ENCODE data around the gene ATG101.
A peak's percentile ranks its signal among the peaks of the same experiment; 100 is the strongest.

ATG101 gene

GRCh38 chr12:52057638-52058576 is 11.9 kb upstream of the ATG101 start:
- no peak for DNase-seq (ENCODE audit: low spot score)

GRCh38 chr12:52058631-52059361 is 11.0 kb upstream of the ATG101 start:
- DNase-seq (ENCODE audit: low spot score) = no peak

- no peak for DNase-seq (ENCODE audit: low spot score)
Measured at GRCh38 chr12:52059582-52060497, 9.9 kb upstream of the ATG101 start.

GRCh38 chr12:52060498-52061177 is 9.1 kb upstream of the ATG101 start:
- DNase-seq (ENCODE audit: low spot score) = no peak

- DNase-seq (ENCODE audit: low spot score) = no peak
Measured at GRCh38 chr12:52061470-52062166, 8.2 kb upstream of the ATG101 start.

GRCh38 chr12:52062167-52063081 is 7.4 kb upstream of the ATG101 start:
- no peak for DNase-seq (ENCODE audit: low spot score)

- no peak for DNase-seq (ENCODE audit: low spot score)
Measured at GRCh38 chr12:52063082-52063924, 6.5 kb upstream of the ATG101 start.

- DNase-seq (ENCODE audit: low spot score) = peak; percentile 78
Measured at GRCh38 chr12:52063981-52064649, 5.7 kb upstream of the ATG101 start.

- no peak for DNase-seq (ENCODE audit: low spot score)
Measured at GRCh38 chr12:52066346-52067080, 3.3 kb upstream of the ATG101 start.

- DNase-seq (ENCODE audit: low spot score) = no peak
Measured at GRCh38 chr12:52067081-52067374, 2.8 kb upstream of the ATG101 start.

- peak; percentile 44 for DNase-seq (ENCODE audit: low spot score)
Measured at GRCh38 chr12:52070185-52070925, 577 bp downstream of the ATG101 start.

- no peak for DNase-seq (ENCODE audit: low spot score)
Measured at GRCh38 chr12:52073531-52074381, 4.0 kb downstream of the ATG101 start.

- no peak for DNase-seq (ENCODE audit: low spot score)
Measured at GRCh38 chr12:52074971-52075724, 5.4 kb downstream of the ATG101 start.

GRCh38 chr12:52076811-52077210 is 7.0 kb downstream of the ATG101 start:
- DNase-seq (ENCODE audit: low spot score) = no peak

GRCh38 chr12:52078276-52078675 is 8.5 kb downstream of the ATG101 start:
- no peak for DNase-seq (ENCODE audit: low spot score)

Measured in GM03348 (cell line).